Measurements from ENCODE around the gene OTUD5.
"Not testable (repeated sequence)": the region's sequence is repeated elsewhere in the genome, so short reads cannot be mapped to it uniquely, and the experiment has no call there.

Gene OTUD5

GRCh38 chrX:48957477-48957826, at the start of gene OTUD5:
Gene OTUD5 (minus strand): TSS chrX:48957607. CDS start chrX:48957570, 37 bp downstream.
- peak; percentile 67 for DNase-seq

GRCh38 chrX:49003696-49004095, 46.3 kb upstream of the OTUD5 start:
- no peak for DNase-seq

GRCh38 chrX:49002091-49002935, 44.9 kb upstream of the OTUD5 start, which contains the start of gene GRIPAP1:
Gene GRIPAP1 (minus strand): TSS chrX:49002264. CDS start chrX:49002229, 35 bp downstream.
- DNase-seq, result peak; percentile 85

GRCh38 chrX:49001521-49002090, 44.2 kb upstream of the OTUD5 start:
- peak; percentile 82 for DNase-seq

- DNase-seq, result peak; percentile 43
Observed at GRCh38 chrX:49000636-49001035, 43.2 kb upstream of the OTUD5 start.

- no peak for DNase-seq
Observed at GRCh38 chrX:48999030-48999429, 41.6 kb upstream of the OTUD5 start.

GRCh38 chrX:48998391-48998790, 41.0 kb upstream of the OTUD5 start:
- peak; percentile 22 for DNase-seq

- DNase-seq, result no peak
Observed at GRCh38 chrX:48997865-48998264, 40.5 kb upstream of the OTUD5 start.

GRCh38 chrX:48997455-48997854, 40.0 kb upstream of the OTUD5 start:
- no peak for DNase-seq

- no peak for DNase-seq
Observed at GRCh38 chrX:48996969-48997368, 39.6 kb upstream of the OTUD5 start.

- DNase-seq, result no peak
Observed at GRCh38 chrX:48992341-48992740, 34.9 kb upstream of the OTUD5 start.

- no peak for DNase-seq
Observed at GRCh38 chrX:48989483-48989882, 32.1 kb upstream of the OTUD5 start.

- DNase-seq, result no peak
Observed at GRCh38 chrX:48983896-48984295, 26.5 kb upstream of the OTUD5 start.

GRCh38 chrX:48983081-48983480, 25.7 kb upstream of the OTUD5 start:
- no peak for DNase-seq

GRCh38 chrX:48981178-48981577, 23.8 kb upstream of the OTUD5 start:
- DNase-seq, result no peak

GRCh38 chrX:48980341-48980740, 22.9 kb upstream of the OTUD5 start:
- not testable (repeated sequence) for DNase-seq

GRCh38 chrX:48978226-48978625, 20.8 kb upstream of the OTUD5 start:
- DNase-seq, result no peak

- no peak for DNase-seq
Observed at GRCh38 chrX:48976086-48976485, 18.7 kb upstream of the OTUD5 start.

- no peak for DNase-seq
Observed at GRCh38 chrX:48975541-48975940, 18.1 kb upstream of the OTUD5 start.

GRCh38 chrX:48975041-48975440, 17.6 kb upstream of the OTUD5 start:
- DNase-seq, result no peak

- DNase-seq, result no peak
Observed at GRCh38 chrX:48974574-48974973, 17.2 kb upstream of the OTUD5 start.

- no peak for DNase-seq
Observed at GRCh38 chrX:48974033-48974432, 16.6 kb upstream of the OTUD5 start.

GRCh38 chrX:48972220-48973164, 15.1 kb upstream of the OTUD5 start:
- DNase-seq, result peak; percentile 36
